Measurements from ENCODE around the gene NDUFAF2. TPM values are rescaled to one million over a fixed set of nuclear protein-coding genes. Genes with fewer than 3 reads are reported as not detected.

The NDUFAF2 gene
- total RNA-seq, 2 donors from 2014 or later, result 20.9 to 36.0 TPM

DNA sequence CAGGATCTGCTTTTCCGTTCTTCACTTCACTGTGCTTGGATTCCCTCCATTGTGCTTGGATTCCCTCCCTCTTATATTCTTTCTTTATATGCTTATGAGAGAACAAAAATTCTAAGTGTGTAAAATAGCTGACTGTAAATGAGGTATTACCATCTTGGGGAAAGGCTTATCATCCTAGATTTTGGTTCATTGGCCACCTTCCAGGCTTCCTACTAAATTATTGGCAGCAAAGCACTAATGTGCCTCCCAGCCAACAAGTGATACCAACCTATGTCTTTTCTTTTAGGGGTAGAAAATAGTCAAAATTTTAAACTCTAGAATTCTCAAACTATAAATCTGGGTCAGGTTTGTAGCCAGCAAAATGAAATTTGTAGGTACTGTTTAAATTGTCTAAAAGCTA, 52.7 kb downstream of the NDUFAF2 start:
- Histone ChIP-seq H3K4me3 (no peak overlapping the region), H3K9ac (ENCODE audit: low read depth in 2 of 2, low read length in 2 of 2) (no peak overlapping the region), H3K4me1 (no peaks in the 10 kb centered on the region), H3K36me3 (no peaks in the 10 kb centered on the region), H3K27me3 (no peaks in the 10 kb centered on the region), H3K27ac (no peak overlapping the region), H3K9me3 (no peaks in the 10 kb centered on the region)
- DNase-seq, result no peak
- intact Hi-C loops (cut with DNase I), result no loop called here
- TF ChIP-seq, protein P1, sequence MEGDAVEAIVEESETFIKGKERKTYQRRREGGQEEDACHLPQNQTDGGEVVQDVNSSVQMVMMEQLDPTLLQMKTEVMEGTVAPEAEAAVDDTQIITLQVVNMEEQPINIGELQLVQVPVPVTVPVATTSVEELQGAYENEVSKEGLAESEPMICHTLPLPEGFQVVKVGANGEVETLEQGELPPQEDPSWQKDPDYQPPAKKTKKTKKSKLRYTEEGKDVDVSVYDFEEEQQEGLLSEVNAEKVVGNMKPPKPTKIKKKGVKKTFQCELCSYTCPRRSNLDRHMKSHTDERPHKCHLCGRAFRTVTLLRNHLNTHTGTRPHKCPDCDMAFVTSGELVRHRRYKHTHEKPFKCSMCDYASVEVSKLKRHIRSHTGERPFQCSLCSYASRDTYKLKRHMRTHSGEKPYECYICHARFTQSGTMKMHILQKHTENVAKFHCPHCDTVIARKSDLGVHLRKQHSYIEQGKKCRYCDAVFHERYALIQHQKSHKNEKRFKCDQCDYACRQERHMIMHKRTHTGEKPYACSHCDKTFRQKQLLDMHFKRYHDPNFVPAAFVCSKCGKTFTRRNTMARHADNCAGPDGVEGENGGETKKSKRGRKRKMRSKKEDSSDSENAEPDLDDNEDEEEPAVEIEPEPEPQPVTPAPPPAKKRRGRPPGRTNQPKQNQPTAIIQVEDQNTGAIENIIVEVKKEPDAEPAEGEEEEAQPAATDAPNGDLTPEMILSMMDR (IDR thresholded peaks at IDR 0.05), result no peak

DNA sequence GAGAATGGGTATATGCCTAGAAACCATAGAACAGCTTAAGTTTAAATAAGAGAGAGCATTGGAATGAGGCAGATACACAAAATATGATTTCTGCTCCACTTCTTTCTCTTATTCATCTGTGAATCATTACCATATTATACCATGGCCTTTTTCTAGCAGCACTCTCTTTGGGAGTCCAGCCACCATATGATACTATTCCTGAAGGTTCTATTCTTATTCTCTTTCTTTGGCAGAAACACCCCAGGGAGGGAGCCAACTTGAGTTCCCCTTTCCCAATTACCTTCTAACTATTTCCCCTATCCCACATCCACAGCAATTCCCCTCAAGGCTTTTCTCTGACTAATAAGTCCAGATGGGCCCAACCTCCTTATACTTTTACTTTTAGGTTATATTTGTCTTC, 55.9 kb downstream of the NDUFAF2 start:
- Histone ChIP-seq H3K9me3 (no peaks in the 10 kb centered on the region), H3K27me3 (no peaks in the 10 kb centered on the region), H3K4me3 (no peak overlapping the region), H3K4me1 (no peaks in the 10 kb centered on the region), H3K36me3 (no peaks in the 10 kb centered on the region), H3K9ac (ENCODE audit: low read depth in 2 of 2, low read length in 2 of 2) (no peak overlapping the region), H3K27ac (no peak overlapping the region)
- intact Hi-C loops (cut with DNase I), result no loop called here
- TF ChIP-seq, protein P1 (IDR thresholded peaks at IDR 0.05), result no peak
- DNase-seq, result no peak

DNA sequence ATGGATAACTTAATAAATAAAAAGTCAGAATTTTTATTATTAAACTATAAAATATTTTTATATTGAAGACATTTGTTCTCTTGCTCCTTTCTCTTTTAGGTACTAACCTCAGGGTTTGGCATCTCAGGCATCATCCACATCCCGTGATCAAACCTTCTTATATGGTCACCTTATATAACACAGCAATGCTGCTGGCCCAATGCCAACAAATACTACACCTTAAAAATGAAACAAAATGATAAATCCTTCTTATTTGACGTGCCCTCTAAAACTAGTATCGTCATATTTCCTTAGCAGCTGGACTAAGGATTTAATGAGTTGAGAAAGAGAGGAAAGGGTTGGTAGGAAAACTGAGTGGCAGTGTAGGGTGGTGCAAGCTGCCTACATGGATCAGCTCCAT, 56.6 kb downstream of the NDUFAF2 start:
- TF ChIP-seq, protein P1 (IDR thresholded peaks at IDR 0.05), result no peak
- no peak overlapping the region for H3K27ac ChIP-seq
- H3K4me1 ChIP-seq, result no peaks in the 10 kb centered on the region
- no peaks in the 10 kb centered on the region for H3K9me3 ChIP-seq
- H3K36me3 ChIP-seq, result no peaks in the 10 kb centered on the region
- DNase-seq, result no peak
- no peak overlapping the region for H3K4me3 ChIP-seq
- intact Hi-C loops (cut with DNase I), result no loop called here
- H3K9ac ChIP-seq (ENCODE audit: low read depth in 2 of 2, low read length in 2 of 2), result no peak overlapping the region
- H3K27me3 ChIP-seq, result no peaks in the 10 kb centered on the region

- intact Hi-C loops (cut with DNase I), result no loop called here
- TF ChIP-seq, protein P1 (IDR thresholded peaks at IDR 0.05), result no peak
- Histone ChIP-seq H3K9me3 (no peaks in the 10 kb centered on the region), H3K36me3 (no peaks in the 10 kb centered on the region), H3K27me3 (no peaks in the 10 kb centered on the region), H3K4me3 (no peak overlapping the region), H3K4me1 (no peaks in the 10 kb centered on the region), H3K27ac (no peak overlapping the region), H3K9ac (ENCODE audit: low read depth in 2 of 2, low read length in 2 of 2) (no peak overlapping the region)
- DNase-seq, result no peak
These were observed 57.8 kb downstream of the NDUFAF2 start for GRCh38 chr5:61002611-61003355.

DNA sequence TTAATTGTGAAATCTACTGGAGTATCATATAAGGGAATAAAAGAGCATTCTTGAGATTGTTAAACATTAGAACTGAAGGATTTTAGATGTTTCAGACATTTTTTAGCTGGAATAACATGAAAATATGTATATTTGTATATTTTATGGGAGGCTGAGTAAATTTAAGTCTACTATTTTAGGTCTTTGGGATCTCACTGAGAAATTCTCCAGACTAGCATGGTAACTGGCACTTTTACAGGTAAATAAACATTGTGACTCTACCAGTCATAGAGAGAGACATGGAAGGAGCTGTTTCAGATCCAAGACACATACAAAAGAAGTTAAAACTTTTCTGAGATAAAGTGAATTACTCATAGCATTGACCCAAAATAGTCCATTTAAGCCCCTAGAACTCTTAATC, 59.4 kb downstream of the NDUFAF2 start:
- DNase-seq, result no peak

More for the DNA sequence above, 59.4 kb downstream of the NDUFAF2 start:
- TF ChIP-seq, protein P1 (IDR thresholded peaks at IDR 0.05), result no peak
- intact Hi-C loops (cut with DNase I), result no loop called here
- Histone ChIP-seq H3K4me3 (no peak overlapping the region), H3K27me3 (no peaks in the 10 kb centered on the region), H3K36me3 (no peaks in the 10 kb centered on the region), H3K4me1 (no peaks in the 10 kb centered on the region), H3K9me3 (no peaks in the 10 kb centered on the region), H3K27ac (no peak overlapping the region), H3K9ac (ENCODE audit: low read depth in 2 of 2, low read length in 2 of 2) (no peak overlapping the region)

Measured in colonic mucosa (tissue), 4 donors.